Fibroblast of skin of left biceps (primary cell): Measurements from ENCODE around the gene LYSMD2.
"Not testable (repeated sequence)": the region's sequence is repeated elsewhere in the genome, so short reads cannot be mapped to it uniquely, and the experiment has no call there.

Experiments
- DNase-seq, 2 experiments: peaks; one replicate each; pipeline ENCODE4 v3.0.0-alpha.2; 2013; ENCODE audit warnings: low read depth in 2 of 2

The LYSMD2 gene

GRCh38 chr15:51737522-51738305 lies at the start of gene LYSMD2:
LYSMD2 (minus strand) TSS chr15:51737655; CDS start chr15:51737622, 33 bp downstream.
- DNase-seq, result no peak

DNA sequence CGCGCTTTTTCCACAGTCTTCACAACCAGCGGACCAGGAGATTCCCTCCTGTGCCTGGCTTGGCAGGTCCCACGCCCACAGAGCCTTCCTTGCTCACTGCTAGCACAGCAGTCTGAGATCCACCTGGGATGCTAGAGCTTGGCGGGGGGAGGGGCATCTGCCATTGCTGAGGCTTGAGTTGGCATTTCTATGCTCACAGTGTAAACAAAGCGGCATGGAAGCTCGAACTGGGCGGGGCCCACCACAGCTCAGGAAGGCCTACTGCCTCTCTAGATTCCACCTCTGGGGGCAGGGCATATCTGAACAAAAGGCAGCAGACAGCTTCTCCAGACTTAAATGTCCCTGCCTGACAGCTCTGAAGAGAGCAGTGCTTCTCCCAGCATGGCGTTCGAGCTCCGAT lies 49.7 kb upstream of the LYSMD2 start:
- not testable (repeated sequence) for DNase-seq

- no peak for DNase-seq
Measured at GRCh38 chr15:51783967-51784366, 46.5 kb upstream of the LYSMD2 start.

GRCh38 chr15:51782357-51782896 lies 45.0 kb upstream of the LYSMD2 start:
- DNase-seq, result no peak

DNA sequence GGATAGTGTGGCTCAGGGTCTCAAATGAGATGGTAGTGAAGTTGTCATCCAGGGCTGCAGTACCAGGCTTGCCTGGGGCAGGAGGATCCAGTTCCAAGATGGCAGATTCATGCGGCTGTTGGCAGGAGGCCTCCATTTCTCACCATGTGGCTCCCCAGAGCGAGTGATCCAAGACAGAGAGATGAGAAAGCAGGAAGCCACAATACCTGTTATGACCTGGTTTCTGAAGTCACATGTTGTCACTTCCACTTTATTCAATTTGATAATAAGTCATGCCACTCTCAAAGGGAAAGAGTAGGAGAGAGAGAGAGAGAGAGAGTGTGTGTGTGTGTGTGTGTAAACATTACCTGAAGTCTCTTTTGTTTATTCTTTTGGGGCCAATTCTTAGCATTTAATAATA lies 44.1 kb upstream of the LYSMD2 start:
- DNase-seq, result no peak

GRCh38 chr15:51780636-51781035 lies 43.2 kb upstream of the LYSMD2 start:
- no peak for DNase-seq

DNA sequence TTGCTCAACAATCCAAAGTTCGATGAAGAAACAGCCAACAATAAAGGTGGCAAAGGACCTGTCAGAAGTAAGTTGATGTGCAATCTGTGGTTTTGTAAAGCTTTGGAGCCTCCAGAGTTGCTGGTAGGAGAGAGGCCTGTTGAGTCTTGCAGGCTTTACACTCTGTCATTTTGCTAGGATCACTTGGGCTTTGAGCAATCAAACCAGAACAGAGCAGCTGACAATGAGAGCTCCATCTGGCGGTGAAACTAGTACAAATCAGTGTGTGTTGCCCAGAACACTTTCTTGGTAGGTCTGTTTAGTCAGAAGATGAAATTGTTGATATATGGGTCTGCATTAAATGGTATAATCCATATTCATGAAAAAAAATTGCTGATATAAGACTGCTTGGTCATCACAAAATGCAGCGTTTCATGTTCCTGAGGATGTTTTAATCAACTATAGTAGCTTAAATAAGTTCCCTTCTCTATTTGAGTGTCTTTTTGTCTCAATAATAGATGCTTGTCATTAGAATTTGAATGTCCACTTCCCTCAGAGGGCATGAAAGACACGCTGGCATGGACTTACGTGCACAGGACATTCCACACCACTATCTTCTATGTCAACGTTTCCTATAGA lies 39.6 kb upstream of the LYSMD2 start:
- peak in 1 of 2 experiments; percentile 39 for DNase-seq

DNA sequence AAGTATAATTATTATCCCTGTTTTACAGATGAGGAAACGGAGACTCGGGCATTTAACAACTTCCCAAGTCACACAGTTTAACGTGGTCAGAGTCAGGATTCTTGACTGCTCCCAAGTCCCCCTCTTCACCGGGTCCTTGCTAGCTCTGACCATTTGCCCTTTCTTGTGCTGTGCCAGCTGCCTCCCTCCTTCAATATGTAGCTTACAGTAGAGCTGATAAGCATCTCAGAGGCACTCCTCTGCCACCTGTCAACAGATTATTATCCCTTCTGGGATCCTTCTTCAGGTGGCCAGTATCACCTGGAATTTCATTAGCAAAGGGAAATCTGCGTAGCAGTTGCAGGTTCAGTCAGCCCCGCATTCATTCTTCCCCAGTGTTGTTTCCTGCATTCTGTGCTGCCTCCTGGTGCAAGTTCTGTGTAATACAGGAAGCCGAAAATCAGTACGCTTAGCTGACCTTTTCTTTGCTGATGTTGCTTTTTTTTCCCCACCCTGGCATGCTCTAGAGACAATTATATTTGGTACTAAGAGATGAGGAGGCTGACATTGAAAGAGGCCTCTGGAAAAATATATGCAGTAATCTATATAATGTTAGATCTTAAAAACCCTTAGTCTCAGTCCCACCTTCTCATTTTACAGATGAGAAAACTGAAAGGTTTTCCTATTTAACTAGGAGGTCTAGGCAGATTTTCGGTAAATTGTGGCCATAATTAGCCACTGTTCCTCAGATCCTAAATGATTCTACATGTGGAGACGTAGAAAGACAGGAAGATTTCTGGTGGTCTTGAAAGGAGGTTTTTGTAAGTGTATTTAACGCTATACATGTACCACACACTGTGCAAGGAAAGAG lies 38.7 kb upstream of the LYSMD2 start:
- DNase-seq, result no peak

GRCh38 chr15:51774916-51775315 lies 37.5 kb upstream of the LYSMD2 start:
- no peak for DNase-seq

DNA sequence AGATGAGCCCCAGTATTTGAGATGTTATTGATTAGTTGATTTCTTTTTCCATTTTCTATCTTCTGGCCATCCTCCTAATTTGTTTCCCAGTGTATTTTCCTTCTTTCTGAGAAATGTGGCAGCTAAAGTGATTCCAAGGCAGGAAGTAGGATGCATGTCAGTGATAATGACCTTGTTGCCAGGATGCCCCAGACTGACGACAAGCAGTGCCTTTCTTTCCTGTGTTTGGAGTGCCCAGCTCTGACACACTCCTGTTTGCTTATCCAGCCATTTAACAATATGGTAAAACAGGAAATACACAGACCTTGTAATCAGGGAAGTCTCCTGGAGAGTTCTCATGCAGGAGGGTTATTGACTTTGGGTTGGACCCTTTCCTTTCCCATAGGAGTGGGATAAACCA lies 34.3 kb upstream of the LYSMD2 start:
- DNase-seq, result no peak

- no peak for DNase-seq
Measured at GRCh38 chr15:51770902-51771301, 33.4 kb upstream of the LYSMD2 start.

DNA sequence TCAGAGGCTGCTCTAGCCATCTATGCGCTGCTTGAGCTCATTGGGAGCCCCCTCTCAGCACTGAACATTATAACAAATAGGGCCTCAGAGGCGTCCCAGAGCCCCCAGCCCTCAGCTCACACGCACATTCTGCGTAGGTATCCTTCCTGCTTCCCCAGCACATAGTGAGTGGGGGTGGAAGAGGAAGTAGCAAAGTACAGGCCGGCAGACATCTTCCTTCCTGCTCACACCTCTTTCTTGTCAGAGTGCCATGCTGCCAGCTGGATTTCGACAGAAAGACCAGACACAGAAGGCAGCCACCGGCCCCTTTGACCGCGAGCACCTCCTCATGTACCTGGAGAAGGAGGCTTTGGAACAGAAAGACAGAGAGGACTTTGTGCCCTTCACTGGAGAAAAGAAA lies 30.6 kb upstream of the LYSMD2 start:
- no peak for DNase-seq

DNA sequence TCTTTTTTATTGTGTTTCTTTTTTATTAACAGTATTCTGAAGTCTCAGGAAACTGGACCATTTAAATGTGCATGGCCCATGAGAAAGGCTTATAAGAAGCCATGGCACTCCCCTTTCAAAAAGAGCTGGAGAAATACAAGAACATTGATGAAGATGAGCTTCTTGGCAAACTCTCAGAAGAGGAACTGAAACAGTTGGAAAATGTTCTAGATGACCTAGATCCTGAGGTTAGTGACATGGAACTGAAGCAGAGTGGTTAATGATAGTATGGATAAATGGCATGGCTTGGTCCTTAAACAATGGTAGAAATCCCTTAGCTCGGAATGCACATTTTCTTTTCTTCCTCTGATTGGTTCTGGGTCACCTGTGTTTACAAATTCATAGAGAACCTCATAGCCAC lies 28.9 kb upstream of the LYSMD2 start:
- DNase-seq, result no peak

DNA sequence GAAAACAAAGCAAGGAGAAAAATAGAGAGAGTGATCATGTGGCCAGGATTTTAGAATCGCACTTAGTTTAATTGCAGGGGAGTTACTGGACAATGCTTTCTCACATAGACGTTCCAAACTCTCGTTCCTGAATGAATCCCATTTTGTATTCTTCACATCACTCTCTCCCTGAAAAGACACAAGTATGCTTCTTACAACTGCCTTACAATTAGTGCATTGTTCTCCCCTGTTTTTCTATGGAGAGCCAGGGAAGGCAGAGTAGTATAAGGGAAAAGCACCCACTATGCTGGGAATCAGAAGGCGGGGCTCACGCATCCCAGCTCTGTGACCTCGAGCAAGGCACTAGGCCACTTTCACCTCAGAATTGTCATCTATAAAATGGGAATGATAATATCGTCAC lies 28.3 kb upstream of the LYSMD2 start:
- no peak for DNase-seq

DNA sequence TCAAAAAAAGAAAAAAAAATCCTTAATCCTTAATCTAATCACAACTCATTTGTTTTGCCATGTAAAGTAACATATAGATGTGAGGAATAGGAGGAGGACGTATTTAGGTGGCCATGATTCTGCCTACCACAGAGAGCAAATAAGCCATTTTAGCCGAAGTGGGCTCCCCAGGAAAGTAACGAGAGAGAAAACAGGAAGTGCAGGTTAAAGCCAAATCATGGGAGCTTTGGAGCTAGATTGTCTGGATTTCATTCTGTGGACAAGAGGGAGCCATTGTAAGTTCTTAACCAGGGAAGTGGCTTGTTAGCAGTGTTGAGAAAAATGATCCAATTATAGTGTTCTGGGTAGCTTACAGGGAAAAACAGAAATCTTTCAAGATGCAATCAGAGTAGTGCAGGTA lies 23.4 kb upstream of the LYSMD2 start:
- no peak for DNase-seq

DNA sequence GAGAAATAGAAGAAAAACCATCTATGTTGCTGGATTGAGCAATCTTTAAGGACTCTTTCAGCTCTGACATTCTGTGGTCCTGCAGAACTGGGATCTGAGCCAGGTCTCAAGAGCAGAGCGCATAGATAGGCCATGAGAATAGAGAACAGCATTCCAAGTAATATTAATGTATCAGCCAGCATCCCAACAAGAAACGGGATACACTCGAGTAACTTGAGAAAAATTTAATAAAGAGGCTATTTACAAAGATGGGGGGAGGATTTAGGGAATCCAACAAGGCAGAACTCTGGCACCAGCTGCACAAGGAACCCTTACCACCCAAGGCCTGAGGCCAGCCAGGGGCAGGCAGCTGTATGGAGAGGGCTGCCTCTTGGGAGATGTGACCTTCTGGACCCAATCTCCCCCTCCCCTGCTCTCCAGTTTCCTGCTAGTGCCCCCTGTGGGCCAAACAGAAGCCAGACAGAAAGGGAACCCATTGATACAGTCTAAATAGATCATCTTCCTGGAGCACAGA lies 22.2 kb upstream of the LYSMD2 start:
- peak; percentile 94 to 95 for DNase-seq

GRCh38 chr15:51758645-51759044 lies 21.2 kb upstream of the LYSMD2 start:
- DNase-seq, result peak; percentile 49 to 57

DNA sequence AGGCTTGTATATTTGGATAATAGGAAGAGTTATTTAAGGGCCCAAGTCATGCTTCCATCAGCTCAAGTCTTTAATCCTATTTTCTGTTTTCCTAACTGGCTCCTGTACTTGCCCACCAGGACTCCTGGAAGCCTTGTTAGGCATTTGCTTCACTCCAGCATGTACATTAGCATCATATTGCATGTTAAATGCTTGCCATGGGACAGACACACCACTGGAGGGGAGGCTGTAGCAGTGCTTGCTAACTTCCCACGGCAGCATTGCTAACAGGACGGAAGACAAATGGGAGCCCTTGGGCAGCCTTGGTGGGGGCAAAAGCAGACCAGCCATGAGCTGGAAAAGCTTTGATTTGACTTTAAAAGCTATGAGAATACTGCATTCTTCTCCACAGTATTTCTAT lies 20.0 kb upstream of the LYSMD2 start:
- no peak for DNase-seq

DNA sequence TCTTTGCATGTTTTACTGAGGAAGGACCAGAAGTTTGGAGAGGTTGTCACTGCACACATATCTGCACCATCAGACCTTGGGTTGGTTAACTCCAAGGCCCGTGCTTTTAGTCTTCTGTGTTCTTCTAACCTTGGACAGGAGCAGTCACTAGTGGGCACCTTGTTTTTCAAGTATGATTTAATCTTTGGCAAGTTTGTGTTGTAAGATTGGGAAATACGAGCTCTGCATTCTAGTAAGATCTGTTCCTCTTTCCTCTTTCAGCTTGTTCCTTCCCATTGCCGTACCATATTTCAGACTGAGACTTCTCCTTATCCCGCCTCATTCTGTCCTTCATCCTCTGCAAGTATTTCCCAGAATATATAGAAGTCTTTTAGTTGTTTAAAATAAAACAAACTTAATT lies 19.0 kb upstream of the LYSMD2 start:
- DNase-seq, result no peak

GRCh38 chr15:51755790-51756189 lies 18.3 kb upstream of the LYSMD2 start:
- DNase-seq, result no peak

DNA sequence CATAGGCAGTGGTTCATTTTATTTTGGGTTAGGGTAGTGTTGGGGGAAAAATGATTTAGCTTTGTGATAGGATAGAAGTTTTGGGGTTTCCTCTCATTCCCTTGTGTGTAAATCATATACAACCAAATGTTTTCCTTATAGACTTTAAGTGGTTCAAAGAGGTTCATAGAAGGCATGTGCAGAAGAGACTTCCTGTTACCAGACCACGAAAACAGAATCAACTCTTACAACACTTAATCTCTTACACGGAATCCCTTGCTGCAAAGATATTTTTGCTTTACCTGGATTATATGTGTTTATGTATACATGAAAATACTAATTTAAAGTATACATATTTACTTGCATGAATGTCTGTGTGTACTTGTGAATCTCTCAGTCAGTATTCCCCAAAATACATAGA lies 16.8 kb upstream of the LYSMD2 start:
- no peak for DNase-seq

GRCh38 chr15:51752888-51753287 lies 15.4 kb upstream of the LYSMD2 start:
- DNase-seq, result no peak
